ENCODE data around the gene EML2. TPM values are rescaled to one million over a fixed set of nuclear protein-coding genes. Genes with fewer than 3 reads are reported as not detected.
A peak's percentile ranks its signal among the peaks of the same experiment; 100 is the strongest.

EML2 gene
- total and polyA plus RNA-seq, 11 donors, result 19.0 to 50.2 (median 38.9) TPM

DNA sequence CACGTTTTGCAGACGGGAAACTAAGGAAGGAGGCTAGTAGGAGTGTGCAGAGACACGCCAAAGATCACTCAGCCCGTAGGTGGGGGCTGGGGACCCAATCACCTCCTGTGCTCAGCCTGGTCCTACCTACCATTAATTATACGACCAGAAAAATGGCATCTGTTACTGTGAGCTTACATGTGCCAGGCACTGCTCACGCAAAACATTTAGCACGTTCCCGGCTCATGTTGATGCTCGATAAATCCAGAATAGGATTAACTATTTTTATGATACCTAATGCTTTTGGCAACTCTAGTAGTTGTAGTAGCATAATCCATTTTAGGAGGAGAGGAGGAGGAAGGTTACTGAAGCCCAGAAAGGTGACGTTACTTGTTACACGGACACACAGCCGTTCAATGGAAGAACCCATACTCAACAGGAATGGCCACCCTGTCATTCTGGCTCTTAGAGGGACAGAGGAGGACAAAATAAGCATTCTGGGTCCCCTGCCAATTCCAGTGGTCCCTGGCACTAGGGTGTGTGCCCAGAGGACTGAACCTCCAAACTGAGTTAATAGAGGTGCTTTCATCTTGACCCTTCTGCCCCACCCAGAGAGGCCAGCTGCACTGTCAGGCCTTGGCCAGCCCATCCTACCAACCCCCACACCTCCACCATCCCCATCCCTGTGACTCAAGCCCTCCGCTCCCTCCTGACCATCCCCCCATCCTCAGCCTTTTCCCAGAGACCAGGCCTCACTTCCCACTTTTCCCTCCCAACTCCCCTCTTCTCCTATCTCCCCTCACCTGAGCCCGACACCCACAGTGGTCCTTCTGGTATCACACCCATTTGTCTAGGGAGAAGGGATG, 5.0 kb upstream of the EML2 start:
- no peak for TF ChIP-seq CTCF (IDR thresholded peaks at IDR 0.05)
- no peak for TF ChIP-seq POLR2A (IDR thresholded peaks at IDR 0.05)
- ATAC-seq (no peak), DNase-seq (no peak)
- H3K9me3 ChIP-seq, result no peaks in the 10 kb centered on the region
- H3K27me3 ChIP-seq, result peaks cover 0 to 16% (median 0%) of the 10 kb centered on the region in 9 donors
- H3K4me1 ChIP-seq, result peaks cover 0 to 59% (median 32%) of the 10 kb centered on the region in 12 donors
- intact Hi-C loops (cut with DNase I), result loop anchor here (1.0 to 10.0 kb wide), 15 partner anchors 37 to 219 kb away; partner anchors contain the start of genes OPA3 (in 5 of the 10), PPM1N (in 2 of the 10), RTN2 (in 2 of the 10) and VASP (in 2 of the 10)
- no peaks in the 10 kb centered on the region for H3K36me3 ChIP-seq
- 54 to 61% (median 55%) methylated on average over 14 of the region's 14 CpGs for whole genome bisulfite sequencing, 4 donors
- H3K27ac ChIP-seq, result no peak overlapping the region
- no peak overlapping the region for H3K4me3 ChIP-seq

GRCh38 chr19:45643024-45643926, 4.1 kb upstream of the EML2 start:
- H3K4me1 ChIP-seq, result peaks cover 0 to 65% (median 35%) of the 10 kb centered on the region in 12 donors
- DNase-seq (peak; percentile 81 to 93 (median 85)), ATAC-seq (peak; percentile 46 to 62 (median 52))
- peak overlapping the region in 5 of 12 donors; percentile 24 to 62 (median 60) for H3K4me3 ChIP-seq
- peaks cover 0 to 16% (median 0%) of the 10 kb centered on the region in 9 donors for H3K27me3 ChIP-seq
- no peaks in the 10 kb centered on the region for H3K9me3 ChIP-seq
- H3K27ac ChIP-seq, result peak overlapping the region in 2 of 12 donors; percentile 84 to 89
- intact Hi-C loops (cut with DNase I), result loop anchor here (1.0 to 10.0 kb wide), 15 partner anchors 36 to 218 kb away; partner anchors contain the start of genes OPA3 (in 5 of the 10), PPM1N (in 2 of the 10), RTN2 (in 2 of the 10) and VASP (in 2 of the 10)
- WGBS, 4 donors, result 11 to 14% (median 13%) methylated on average over 37 to 39 of the region's 39 CpGs
- peak; percentile 92 to 99 (median 98) for TF ChIP-seq CTCF (IDR thresholded peaks at IDR 0.05)
- TF ChIP-seq POLR2A (IDR thresholded peaks at IDR 0.05), result no peak
- no peaks in the 10 kb centered on the region for H3K36me3 ChIP-seq

- peaks cover 0 to 16% (median 0%) of the 10 kb centered on the region in 9 donors for H3K27me3 ChIP-seq
- DNase-seq (peak; percentile 69 to 79 (median 78)), ATAC-seq (peak; percentile 36 to 49 (median 44))
- 2 to 4% (median 3%) methylated on average over 22 to 40 of the region's 40 CpGs for WGBS, 4 donors
- peak overlapping the region; percentile 5 to 62 (median 52) for H3K4me3 ChIP-seq
- H3K9me3 ChIP-seq, result no peaks in the 10 kb centered on the region
- H3K4me1 ChIP-seq, result peaks cover 0 to 69% (median 37%) of the 10 kb centered on the region in 12 donors
- H3K36me3 ChIP-seq, result no peaks in the 10 kb centered on the region
- intact Hi-C loops (cut with DNase I), result loop anchor here (1.0 to 10.0 kb wide), 15 partner anchors 27 to 217 kb away; partner anchors contain the start of genes OPA3 (in 5 of the 10), PPM1N (in 2 of the 10), RTN2 (in 2 of the 10) and VASP (in 2 of the 10)
- H3K27ac ChIP-seq, result peak overlapping the region; percentile 53 to 92 (median 80)
- TF ChIP-seq POLR2A (IDR thresholded peaks at IDR 0.05) (no peak), CTCF (IDR thresholded peaks at IDR 0.05) (no peak)
These were observed 2.3 kb upstream of the EML2 start for GRCh38 chr19:45641274-45642105.
